Loucy (cell line): Measurements from ENCODE around the gene SULT2B1.

Experiments
- H2AFZ ChIP-seq: fragments of 200-600 bp; sonication (generic); 2 replicates; pipeline ENCODE4 v1.6.0; 2016; ENCODE audit warnings: antibody characterized with exemption, mild to moderate bottlenecking, low read length, moderate library complexity
- H3F3A ChIP-seq: fragments of 200-600 bp; 2 replicates; pipeline ENCODE4 v1.6.0; 2016; ENCODE audit warnings: antibody characterized with exemption, low read depth, mild to moderate bottlenecking
- H3K27me3 ChIP-seq: fragments of 200-600 bp; sonication (generic); 2 replicates; pipeline ENCODE4 v1.6.1; 2014; ENCODE audit warnings: low read length, mild to moderate bottlenecking; ENCODE audit not compliant: insufficient read depth, poor library complexity, severe bottlenecking
- H3K36me3 ChIP-seq: fragments of 200-600 bp; sonication (generic); 2 replicates; pipeline ENCODE4 v1.6.1; 2016; ENCODE audit warnings: low read length; ENCODE audit not compliant: insufficient read depth
- H3K4me1 ChIP-seq: fragments of 200-600 bp; sonication (generic); 2 replicates; pipeline ENCODE4 v1.5.1; 2014; ENCODE audit warnings: low read length, mild to moderate bottlenecking; ENCODE audit not compliant: insufficient read depth, poor library complexity, severe bottlenecking
- H3K4me2 ChIP-seq: fragments of 200-600 bp; sonication (generic); 2 replicates; pipeline ENCODE4 v1.6.0; 2014; ENCODE audit warnings: antibody characterized with exemption, low read length, low read depth, mild to moderate bottlenecking; ENCODE audit not compliant: poor library complexity, severe bottlenecking
- H3K4me3 ChIP-seq: fragments of 200-600 bp; sonication (generic); 2 replicates; pipeline ENCODE4 v1.5.1; 2014; ENCODE audit warnings: low read length, mild to moderate bottlenecking, mixed read lengths; ENCODE audit not compliant: poor library complexity, severe bottlenecking
- H3K79me2 ChIP-seq: fragments of 200-600 bp; sonication (generic); 2 replicates; pipeline ENCODE4 v1.6.1; 2014; ENCODE audit warnings: low read length; ENCODE audit not compliant: insufficient read depth
- H3K9ac ChIP-seq: fragments of 200-600 bp; sonication (generic); 2 replicates; pipeline ENCODE4 v1.6.0; 2014; ENCODE audit warnings: mild to moderate bottlenecking, low read depth, low read length, moderate library complexity; ENCODE audit not compliant: poor library complexity, severe bottlenecking
- H3K9me2 ChIP-seq: fragments of 200-600 bp; sonication (generic); replicated peaks from 2 replicates; pipeline ENCODE4 v1.6.1; 2016; ENCODE audit warnings: low read depth, low read length, mixed read lengths
- H3K9me3 ChIP-seq: fragments of 200-600 bp; sonication (generic); 2 replicates; pipeline ENCODE4 v1.6.1; 2014; ENCODE audit warnings: mild to moderate bottlenecking, antibody characterized with exemption, low read length, low read depth; ENCODE audit not compliant: insufficient read depth
- H4K20me1 ChIP-seq: fragments of 200-600 bp; sonication (generic); 2 replicates; pipeline ENCODE4 v1.6.0; 2014; ENCODE audit warnings: antibody characterized with exemption, low read length, mild to moderate bottlenecking; ENCODE audit not compliant: insufficient read depth, poor library complexity, severe bottlenecking
- CTCF ChIP-seq: fragments of 200-600 bp; sonication (generic); conservative IDR thresholded peaks from 2 replicates; pipeline ENCODE4 v1.5.1; 2014; ENCODE audit warnings: mild to moderate bottlenecking, antibody characterized with exemption, low read length
- EZH2phosphoT487 ChIP-seq: fragments of 200-600 bp; IDR thresholded peaks from 2 replicates; pipeline ENCODE4 v1.6.1; 2018; ENCODE audit warnings: antibody characterized with exemption, mild to moderate bottlenecking, moderate library complexity, borderline replicate concordance

The SULT2B1 gene

GRCh38 chr19:48600679-48601417 lies 48.9 kb downstream of the SULT2B1 start:
- TF ChIP-seq EZH2phosphoT487 (no peak), CTCF (no peak)
- Histone ChIP-seq H3K4me2 (no peak overlapping the region), H3K9me2 (no peaks in the 10 kb centered on the region), H3K9ac (no peak overlapping the region), H4K20me1 (no peaks in the 10 kb centered on the region), H3F3A (no peaks in the 10 kb centered on the region), H3K4me3 (no peak overlapping the region), H3K79me2 (no peaks in the 10 kb centered on the region), H2AFZ (no peak overlapping the region), H3K27me3 (no peaks in the 10 kb centered on the region), H3K9me3 (no peaks in the 10 kb centered on the region), H3K36me3 (no peaks in the 10 kb centered on the region), H3K4me1 (no peaks in the 10 kb centered on the region)

GRCh38 chr19:48603001-48603400 lies 51.0 kb downstream of the SULT2B1 start:
- no peaks in the 10 kb centered on the region for H4K20me1 ChIP-seq
- no peaks in the 10 kb centered on the region for H3K27me3 ChIP-seq
- H3K4me1 ChIP-seq, result no peaks in the 10 kb centered on the region
- H3K36me3 ChIP-seq, result no peaks in the 10 kb centered on the region
- H3K4me2 ChIP-seq, result no peak overlapping the region
- H2AFZ ChIP-seq, result no peak overlapping the region
- no peaks in the 10 kb centered on the region for H3F3A ChIP-seq
- no peak overlapping the region for H3K4me3 ChIP-seq
- H3K9ac ChIP-seq, result no peak overlapping the region
- H3K79me2 ChIP-seq, result no peaks in the 10 kb centered on the region
- H3K9me3 ChIP-seq, result no peaks in the 10 kb centered on the region
- no peaks in the 10 kb centered on the region for H3K9me2 ChIP-seq
- no peak for TF ChIP-seq EZH2phosphoT487
- TF ChIP-seq CTCF, result no peak

- no peaks in the 10 kb centered on the region for H3K4me1 ChIP-seq
- no peaks in the 10 kb centered on the region for H3K27me3 ChIP-seq
- TF ChIP-seq EZH2phosphoT487, result no peak
- TF ChIP-seq CTCF, result no peak
- no peak overlapping the region for H3K4me3 ChIP-seq
- no peaks in the 10 kb centered on the region for H3K9me3 ChIP-seq
- no peak overlapping the region for H3K9ac ChIP-seq
- H3K79me2 ChIP-seq, result no peaks in the 10 kb centered on the region
- H4K20me1 ChIP-seq, result no peaks in the 10 kb centered on the region
- no peak overlapping the region for H3K4me2 ChIP-seq
- H3K36me3 ChIP-seq, result no peaks in the 10 kb centered on the region
- no peaks in the 10 kb centered on the region for H3F3A ChIP-seq
- no peaks in the 10 kb centered on the region for H3K9me2 ChIP-seq
- H2AFZ ChIP-seq, result no peak overlapping the region
These were observed 51.5 kb downstream of the SULT2B1 start for GRCh38 chr19:48603449-48603848.
